UCSD-AML1 (cell line): ENCODE data around the gene ITGA11.

ENCODE experiments used
- DNase-seq: peaks from one replicate; lab custom pipeline; 2025; ENCODE audit not compliant: unreplicated experiment; lab: John Stamatoyannopoulos, UW

The ITGA11 gene

GRCh38 chr15:68449389-68449788 is 17.4 kb upstream of the ITGA11 start:
- DNase-seq = no peak

GRCh38 chr15:68447976-68448755 is 16.2 kb upstream of the ITGA11 start:
- no peak for DNase-seq

- no peak for DNase-seq
These were observed 15.2 kb upstream of the ITGA11 start for GRCh38 chr15:68447209-68447608.

- no peak for DNase-seq
These were observed 13.4 kb upstream of the ITGA11 start for GRCh38 chr15:68445351-68445750.

- DNase-seq = no peak
These were observed 12.4 kb upstream of the ITGA11 start for GRCh38 chr15:68444336-68444735.

GRCh38 chr15:68442903-68443302 is 10.9 kb upstream of the ITGA11 start:
- DNase-seq = no peak

- no peak for DNase-seq
These were observed 10.1 kb upstream of the ITGA11 start for GRCh38 chr15:68442041-68442440.

GRCh38 chr15:68441045-68441743 is 9.2 kb upstream of the ITGA11 start:
- no peak for DNase-seq

- no peak for DNase-seq
These were observed 8.2 kb upstream of the ITGA11 start for GRCh38 chr15:68440136-68440535.

GRCh38 chr15:68439506-68439905 is 7.5 kb upstream of the ITGA11 start:
- no peak for DNase-seq

- no peak for DNase-seq
These were observed 4.7 kb upstream of the ITGA11 start for GRCh38 chr15:68436680-68437079.

- no peak for DNase-seq
These were observed 4.0 kb upstream of the ITGA11 start for GRCh38 chr15:68435966-68436365.

- no peak for DNase-seq
These were observed 2.1 kb upstream of the ITGA11 start for GRCh38 chr15:68434021-68434420.

GRCh38 chr15:68433551-68433950 is 1.6 kb upstream of the ITGA11 start:
- DNase-seq = no peak

GRCh38 chr15:68432441-68433064 is 590 bp upstream of the ITGA11 start:
- DNase-seq = no peak

- no peak for DNase-seq
These were observed 749 bp downstream of the ITGA11 start for GRCh38 chr15:68431037-68431791.

- no peak for DNase-seq
These were observed 1.4 kb downstream of the ITGA11 start for GRCh38 chr15:68430471-68431036.

- DNase-seq = no peak
These were observed 2.1 kb downstream of the ITGA11 start for GRCh38 chr15:68429691-68430470.

GRCh38 chr15:68428431-68428940 is 3.5 kb downstream of the ITGA11 start:
- DNase-seq = no peak

- DNase-seq = no peak
These were observed 4.0 kb downstream of the ITGA11 start for GRCh38 chr15:68427963-68428362.
